H9 (cell line): ENCODE measurements around the gene CELF5. TPM values are rescaled to one million over a fixed set of nuclear protein-coding genes. Genes with fewer than 3 reads are reported as not detected.

Source experiments
- DNase-seq: peaks from one replicate; pipeline ENCODE4 v3.0.0-alpha.2; 2017
- H2AFZ ChIP-seq: one replicate; pipeline ENCODE4 v1.6.1; 2013; ENCODE audit warnings: mild to moderate bottlenecking, low read length, control low read depth, moderate library complexity
- H2AK5ac ChIP-seq: 2 replicates; pipeline ENCODE4 v1.6.1; 2013; ENCODE audit warnings: low read length, control low read depth, mixed read lengths; ENCODE audit not compliant: insufficient read length
- H2BK120ac ChIP-seq: one replicate; pipeline ENCODE4 v1.6.1; 2013; ENCODE audit warnings: low read depth, mild to moderate bottlenecking, low read length, control low read depth, inconsistent platforms; ENCODE audit not compliant: poor library complexity, severe bottlenecking
- H2BK12ac ChIP-seq: 2 replicates; pipeline ENCODE4 v1.6.1; 2013; ENCODE audit warnings: low read length, control low read depth, mixed read lengths, low read depth; ENCODE audit not compliant: insufficient read length
- H2BK15ac ChIP-seq: 2 replicates; pipeline ENCODE4 v1.6.1; 2013; ENCODE audit warnings: low read depth, low read length, control low read depth
- H2BK20ac ChIP-seq: one replicate; pipeline ENCODE4 v1.6.1; 2013; ENCODE audit warnings: low read depth, mild to moderate bottlenecking, low read length, control low read depth, inconsistent platforms; ENCODE audit not compliant: poor library complexity, severe bottlenecking
- H2BK5ac ChIP-seq: 2 replicates; pipeline ENCODE4 v1.6.1; 2013; ENCODE audit warnings: low read length, control low read depth, mixed read lengths; ENCODE audit not compliant: insufficient read length
- H3K14ac ChIP-seq: 2 replicates; pipeline ENCODE4 v1.6.1; 2013; ENCODE audit warnings: low read length, control low read depth; ENCODE audit not compliant: insufficient read depth
- H3K18ac ChIP-seq: 2 replicates; pipeline ENCODE4 v1.6.1; 2013; ENCODE audit warnings: low read depth, mild to moderate bottlenecking, mixed read lengths, low read length, control low read depth; ENCODE audit not compliant: insufficient read length
- H3K23ac ChIP-seq: 2 replicates; pipeline ENCODE4 v1.6.1; 2013; ENCODE audit warnings: low read length, control low read depth, mixed read lengths, low read depth; ENCODE audit not compliant: insufficient read length
- H3K23me2 ChIP-seq: 2 replicates; pipeline ENCODE4 v1.6.1; 2013; ENCODE audit warnings: low read depth, mild to moderate bottlenecking, mixed read lengths, low read length, control low read depth; ENCODE audit not compliant: insufficient read length, poor library complexity, severe bottlenecking
- H3K27ac ChIP-seq: 2 replicates; pipeline ENCODE4 v1.5.1; 2013; ENCODE audit warnings: low read length, control low read depth, mixed read lengths, low read depth; ENCODE audit not compliant: insufficient read length
- H3K27me3 ChIP-seq: 2 replicates; pipeline ENCODE4 v1.6.1; 2013; ENCODE audit warnings: low read length, control low read depth, inconsistent platforms; ENCODE audit not compliant: insufficient read depth
- H3K4ac ChIP-seq: 2 replicates; pipeline ENCODE4 v1.6.1; 2013; ENCODE audit warnings: low read depth, mild to moderate bottlenecking, control low read depth, inconsistent platforms, low read length, moderate library complexity
- H3K4me1 ChIP-seq: 2 replicates; pipeline ENCODE4 v1.6.1; 2013; ENCODE audit warnings: low read length, control low read depth, inconsistent platforms; ENCODE audit not compliant: insufficient read depth
- H3K4me2 ChIP-seq: 2 replicates; pipeline ENCODE4 v1.6.1; 2013; ENCODE audit warnings: low read length, control low read depth, mixed read lengths; ENCODE audit not compliant: insufficient read length, insufficient read depth
- H3K56ac ChIP-seq: 2 replicates; pipeline ENCODE4 v1.6.1; 2013; ENCODE audit warnings: low read depth, mild to moderate bottlenecking, mixed read lengths, low read length, control low read depth; ENCODE audit not compliant: insufficient read length
- H3K79me1 ChIP-seq: 2 replicates; pipeline ENCODE4 v1.6.1; 2013; ENCODE audit warnings: low read depth, mild to moderate bottlenecking, moderate library complexity, low read length, control low read depth, inconsistent platforms; ENCODE audit not compliant: insufficient read depth, poor library complexity, severe bottlenecking
- H3K79me2 ChIP-seq: 2 replicates; pipeline ENCODE4 v1.6.1; 2013; ENCODE audit warnings: low read length, control low read depth, inconsistent platforms; ENCODE audit not compliant: insufficient read depth
- H3K9ac ChIP-seq: 2 replicates; pipeline ENCODE4 v1.6.1; 2013; ENCODE audit warnings: low read length, control low read depth, mixed read lengths; ENCODE audit not compliant: insufficient read length; ENCODE audit errors: extremely low read depth
- H3K9me3 ChIP-seq: one replicate; pipeline ENCODE4 v1.6.1; 2013; ENCODE audit warnings: low read depth, low read length, inconsistent platforms; ENCODE audit not compliant: control insufficient read depth
- H3T11ph ChIP-seq: one replicate; pipeline ENCODE4 v1.6.1; 2013; ENCODE audit warnings: mild to moderate bottlenecking, low read length, control low read depth, inconsistent platforms
- H4K20me1 ChIP-seq: one replicate; pipeline ENCODE4 v1.6.1; 2013; ENCODE audit not compliant: control insufficient read depth, insufficient read length, insufficient read depth
- H4K5ac ChIP-seq: 2 replicates; pipeline ENCODE4 v1.6.1; 2013; ENCODE audit warnings: low read depth, mild to moderate bottlenecking, mixed read lengths, low read length, control low read depth; ENCODE audit not compliant: insufficient read length
- H4K8ac ChIP-seq: replicated peaks from 2 replicates; pipeline ENCODE4 v1.6.1; 2013; ENCODE audit warnings: low read length, control low read depth, mixed read lengths, low read depth; ENCODE audit not compliant: insufficient read length
- H4K91ac ChIP-seq: 2 replicates; pipeline ENCODE4 v1.6.1; 2013; ENCODE audit warnings: low read depth, mild to moderate bottlenecking, moderate library complexity, mixed read lengths, low read length, control low read depth; ENCODE audit not compliant: insufficient read length
- H3K27ac Mint-ChIP-seq, 3 experiments: 2 replicates in 2 of 3; 3 replicates in 1 of 3; pipeline ENCODE4 v1.8.0; 2020 to 2021; ENCODE audit warnings: mixed read lengths in 3 of 3, mild to moderate bottlenecking in 1 of 3, moderate library complexity in 1 of 3
- H3K27me3 Mint-ChIP-seq: 2 replicates; pipeline ENCODE4 v1.8.0; 2021; ENCODE audit warnings: low read depth, mild to moderate bottlenecking, moderate library complexity, mixed read lengths
- H3K36me3 Mint-ChIP-seq, 3 experiments: 2 replicates in 2 of 3; 3 replicates in 1 of 3; pipeline ENCODE4 v1.8.0; 2020 to 2021; ENCODE audit warnings: low read depth in 3 of 3, mixed read lengths in 3 of 3; ENCODE audit not compliant: insufficient read depth in 1 of 3
- H3K4me1 Mint-ChIP-seq, 2 experiments: 2 replicates each; pipeline ENCODE4 v1.8.0; 2020; ENCODE audit warnings: mixed read lengths in 2 of 2
- H3K4me3 Mint-ChIP-seq, 2 experiments: 2 replicates in 1 of 2; 3 replicates in 1 of 2; pipeline ENCODE4 v1.8.0; 2020 to 2021; ENCODE audit warnings: mild to moderate bottlenecking in 2 of 2, mixed read lengths in 2 of 2, moderate library complexity in 1 of 2
- H3K9me3 Mint-ChIP-seq, 2 experiments: 2 replicates in 1 of 2; 3 replicates in 1 of 2; pipeline ENCODE4 v1.8.0; 2020; ENCODE audit warnings: mild to moderate bottlenecking in 2 of 2, mixed read lengths in 2 of 2, moderate library complexity in 1 of 2
- WGBS: extraction: QIAGEN DNeasy Blood & Tissue Kit; methylation state at CpG from one replicate; pipeline ENCODE4 v1.1.7; 2013; ENCODE audit warnings: missing lambda C conversion rate, low lambda C conversion rate, mixed read lengths; ENCODE audit not compliant: insufficient read length; ENCODE audit errors: extremely low coverage; 5-methylcytosine and 5-hydroxymethylcytosine counted together
- total RNA-seq: library from RNA; stranded (reverse); gene quantifications from 2 replicates; pipeline ENCODE4 v1.2.1, GENCODE V29; 2021
- TF ChIP-seq, protein P1 (sequence below): fragments of 200-600 bp; sonication (generic); conservative IDR thresholded peaks from 3 replicates; pipeline ENCODE4 v1.8.0; 2021; ENCODE audit warnings: antibody characterized with exemption, mild to moderate bottlenecking

Gene CELF5
- total RNA-seq, 1 experiment from 2014 or later: 4.8 TPM

GRCh38 chr19:3252650-3253049, 28.2 kb downstream of the CELF5 start:
- no peak overlapping the region for H2BK15ac ChIP-seq
- H3K27ac ChIP-seq: no peak overlapping the region
- Mint-ChIP-seq H3K27me3 (peaks cover 21% of the 10 kb centered on the region), H3K9me3 (no peaks in the 10 kb centered on the region; a peak in 2 of 5 replicates), H3K36me3 (peaks cover 8 to 34% (median 32%) of the 10 kb centered on the region in 3 experiments), H3K4me3 (no peak overlapping the region; a peak in 1 of 5 replicates), H3K4me1 (peaks cover 2 to 13% of the 10 kb centered on the region in 2 experiments; a peak in 3 of 4 replicates), H3K27ac (no peak overlapping the region)
- H2AFZ ChIP-seq: no peak overlapping the region
- H4K8ac ChIP-seq: no peak overlapping the region
- no peak overlapping the region for H3K4me2 ChIP-seq
- H3K14ac ChIP-seq: no peak overlapping the region
- H3K79me1 ChIP-seq: no peaks in the 10 kb centered on the region
- H3K27me3 ChIP-seq: no peaks in the 10 kb centered on the region
- H4K20me1 ChIP-seq: no peaks in the 10 kb centered on the region
- H2BK5ac ChIP-seq: no peak overlapping the region
- no peak overlapping the region for H2AK5ac ChIP-seq
- TF ChIP-seq, protein P1, sequence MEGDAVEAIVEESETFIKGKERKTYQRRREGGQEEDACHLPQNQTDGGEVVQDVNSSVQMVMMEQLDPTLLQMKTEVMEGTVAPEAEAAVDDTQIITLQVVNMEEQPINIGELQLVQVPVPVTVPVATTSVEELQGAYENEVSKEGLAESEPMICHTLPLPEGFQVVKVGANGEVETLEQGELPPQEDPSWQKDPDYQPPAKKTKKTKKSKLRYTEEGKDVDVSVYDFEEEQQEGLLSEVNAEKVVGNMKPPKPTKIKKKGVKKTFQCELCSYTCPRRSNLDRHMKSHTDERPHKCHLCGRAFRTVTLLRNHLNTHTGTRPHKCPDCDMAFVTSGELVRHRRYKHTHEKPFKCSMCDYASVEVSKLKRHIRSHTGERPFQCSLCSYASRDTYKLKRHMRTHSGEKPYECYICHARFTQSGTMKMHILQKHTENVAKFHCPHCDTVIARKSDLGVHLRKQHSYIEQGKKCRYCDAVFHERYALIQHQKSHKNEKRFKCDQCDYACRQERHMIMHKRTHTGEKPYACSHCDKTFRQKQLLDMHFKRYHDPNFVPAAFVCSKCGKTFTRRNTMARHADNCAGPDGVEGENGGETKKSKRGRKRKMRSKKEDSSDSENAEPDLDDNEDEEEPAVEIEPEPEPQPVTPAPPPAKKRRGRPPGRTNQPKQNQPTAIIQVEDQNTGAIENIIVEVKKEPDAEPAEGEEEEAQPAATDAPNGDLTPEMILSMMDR: no peak
- no peak overlapping the region for H4K5ac ChIP-seq
- H3K23ac ChIP-seq: no peak overlapping the region
- H3K9me3 ChIP-seq: no peaks in the 10 kb centered on the region
- H3K4me1 ChIP-seq: no peaks in the 10 kb centered on the region
- no peak overlapping the region for H4K91ac ChIP-seq
- WGBS: no CpG with 5 or more reads among the region's 2 CpGs
- H2BK120ac ChIP-seq: no peak overlapping the region
- H3K4ac ChIP-seq: no peak overlapping the region
- H3K23me2 ChIP-seq: no peaks in the 10 kb centered on the region
- no peak for DNase-seq
- no peak overlapping the region for H3K9ac ChIP-seq
- H2BK20ac ChIP-seq: no peak overlapping the region
- no peak overlapping the region for H3K56ac ChIP-seq
- H3K18ac ChIP-seq: no peak overlapping the region
- no peak overlapping the region for H2BK12ac ChIP-seq
- no peaks in the 10 kb centered on the region for H3K79me2 ChIP-seq
- no peak overlapping the region for H3T11ph ChIP-seq
